Thyroid gland (tissue), 4 donors: Measurements from ENCODE around the gene TSSK6. TPM values are rescaled to one million over a fixed set of nuclear protein-coding genes. Genes with fewer than 3 reads are reported as not detected.

Experiments
- DNase-seq, 2 donors: peaks; one replicate each; pipeline ENCODE4 v3.0.0-alpha.2; 2019
- H3K27ac ChIP-seq, 3 donors: fragments of 200-600 bp; sonication (generic); 1 replicate in 2 of 3; 2 replicates in 1 of 3; pipeline ENCODE4 v1.5.1; 2016 to 2019; ENCODE audit warnings: mild to moderate bottlenecking in 1 of 3, moderate library complexity in 1 of 3
- H3K27me3 ChIP-seq: fragments of 200-600 bp; sonication (generic); one replicate; pipeline ENCODE4 v1.5.1; 2019
- H3K36me3 ChIP-seq, 2 donors: fragments of 200-600 bp; sonication (generic); one replicate each; pipeline ENCODE4 v1.5.1; 2016 to 2019
- H3K4me1 ChIP-seq, 2 donors: fragments of 200-600 bp; sonication (generic); one replicate each; pipeline ENCODE4 v1.5.1; 2017 to 2019
- H3K4me3 ChIP-seq, 3 donors: fragments of 200-600 bp; sonication (generic); replicated peaks in 1 of 3; 1 replicate in 2 of 3; 2 replicates in 1 of 3; pipeline ENCODE4 v1.5.1; 2016; ENCODE audit warnings: mild to moderate bottlenecking in 1 of 3
- H3K9me3 ChIP-seq: fragments of 200-600 bp; sonication (generic); one replicate; pipeline ENCODE4 v1.5.1; 2017
- CTCF ChIP-seq, 6 experiments: fragments of 200-600 bp in 3 of 6; fragments of 450-650 bp in 3 of 6; sonication (generic) in 3 of 6; IDR thresholded peaks; one replicate each; pipeline ENCODE4 v1.5.1; 2016 to 2019; ENCODE audit warnings: antibody characterized with exemption in 6 of 6, mild to moderate bottlenecking in 2 of 6, inconsistent platforms in 1 of 6, moderate library complexity in 1 of 6
- POLR2A ChIP-seq, 2 donors: fragments of 450-650 bp; IDR thresholded peaks; one replicate each; pipeline ENCODE4 v1.6.1; 2017; ENCODE audit warnings: antibody characterized with exemption in 2 of 2, mild to moderate bottlenecking in 2 of 2, moderate library complexity in 1 of 2
- WGBS, 2 donors: methylation state at CpG; one replicate each; pipeline ENCODE4 v1.1.5; 2017; 5-methylcytosine and 5-hydroxymethylcytosine counted together
- intact Hi-C: fragments of 100-400 bp; cut with DNase I; formaldehyde crosslinking; loops from one replicate; pipeline ENCODE4 v1.15.1; 2023
- total RNA-seq, 4 donors: library from RNA; depleted of rRNA; stranded (reverse); fragments of >200 nt; gene quantifications; one replicate each; pipeline ENCODE4 v1.2.3, GENCODE V29; 2016

The TSSK6 gene
- total RNA-seq, 4 donors from 2014 or later = 1.8 to 7.7 (median 3.8) TPM

GRCh38 chr19:19544954-19545591, 29.7 kb upstream of the TSSK6 start:
- Histone ChIP-seq H3K9me3 (no peaks in the 10 kb centered on the region), H3K4me1 (peaks cover 10 to 13% of the 10 kb centered on the region in 2 donors), H3K27ac (no peak overlapping the region), H3K36me3 (no peaks in the 10 kb centered on the region), H3K27me3 (no peaks in the 10 kb centered on the region), H3K4me3 (no peak overlapping the region)
- 88% methylated on average over 43 of the region's 53 CpGs; no CpG with 5 or more reads in 1 of the 2 donors for WGBS, 2 donors
- no peak for DNase-seq
- TF ChIP-seq CTCF (IDR thresholded peaks at IDR 0.05) (no peak), POLR2A (IDR thresholded peaks at IDR 0.05) (no peak)
- intact Hi-C loops = no loop called here

GRCh38 chr19:19544257-19544953, 29.1 kb upstream of the TSSK6 start:
- Histone ChIP-seq H3K27ac (no peak overlapping the region), H3K4me3 (no peak overlapping the region), H3K4me1 (peaks cover 12 to 14% of the 10 kb centered on the region in 2 donors), H3K9me3 (no peaks in the 10 kb centered on the region), H3K36me3 (no peaks in the 10 kb centered on the region), H3K27me3 (no peaks in the 10 kb centered on the region)
- DNase-seq = no peak
- intact Hi-C loops = no loop called here
- WGBS, 2 donors = 87 to 92% methylated on average over 37 to 62 of the region's 75 CpGs
- TF ChIP-seq POLR2A (IDR thresholded peaks at IDR 0.05) = no peak
- TF ChIP-seq CTCF (IDR thresholded peaks at IDR 0.05) = no peak

- intact Hi-C loops = no loop called here
- WGBS, 2 donors = 89 to 99% methylated on average over 11 to 18 of the region's 19 CpGs
- Histone ChIP-seq H3K4me1 (peaks cover 15 to 18% of the 10 kb centered on the region in 2 donors), H3K36me3 (no peaks in the 10 kb centered on the region), H3K27ac (no peak overlapping the region), H3K4me3 (no peak overlapping the region), H3K9me3 (no peaks in the 10 kb centered on the region), H3K27me3 (no peaks in the 10 kb centered on the region)
- no peak for DNase-seq
- TF ChIP-seq CTCF (IDR thresholded peaks at IDR 0.05) = no peak
- TF ChIP-seq POLR2A (IDR thresholded peaks at IDR 0.05) = no peak
Observed at GRCh38 chr19:19543640-19544039, 28.3 kb upstream of the TSSK6 start.

- H3K4me3 ChIP-seq = no peak overlapping the region
- no peak overlapping the region for H3K27ac ChIP-seq
- no peaks in the 10 kb centered on the region for H3K9me3 ChIP-seq
- DNase-seq = no peak
- no peak for TF ChIP-seq POLR2A (IDR thresholded peaks at IDR 0.05)
- H3K4me1 ChIP-seq = peaks cover 20 to 23% of the 10 kb centered on the region in 2 donors
- H3K36me3 ChIP-seq = no peaks in the 10 kb centered on the region
- H3K27me3 ChIP-seq = no peaks in the 10 kb centered on the region
- 89 to 93% methylated on average over 3 to 12 of the region's 13 CpGs for WGBS, 2 donors
- intact Hi-C loops = no loop called here
Observed at GRCh38 chr19:19543101-19543500, 27.8 kb upstream of the TSSK6 start.

- peaks cover 25 to 26% of the 10 kb centered on the region in 2 donors for H3K4me1 ChIP-seq
- H3K27ac ChIP-seq = no peak overlapping the region
- H3K36me3 ChIP-seq = no peaks in the 10 kb centered on the region
- WGBS, 2 donors = 80 to 89% methylated on average over 12 of the region's 12 CpGs
- no peak for DNase-seq
- no peaks in the 10 kb centered on the region for H3K27me3 ChIP-seq
- no peak overlapping the region for H3K4me3 ChIP-seq
- intact Hi-C loops = no loop called here
- no peak for TF ChIP-seq CTCF (IDR thresholded peaks at IDR 0.05)
- TF ChIP-seq POLR2A (IDR thresholded peaks at IDR 0.05) = no peak
- H3K9me3 ChIP-seq = no peaks in the 10 kb centered on the region
Observed at GRCh38 chr19:19542507-19542906, 27.2 kb upstream of the TSSK6 start.
